ENCODE data around the gene ZNF284.

ZNF284 gene

DNA sequence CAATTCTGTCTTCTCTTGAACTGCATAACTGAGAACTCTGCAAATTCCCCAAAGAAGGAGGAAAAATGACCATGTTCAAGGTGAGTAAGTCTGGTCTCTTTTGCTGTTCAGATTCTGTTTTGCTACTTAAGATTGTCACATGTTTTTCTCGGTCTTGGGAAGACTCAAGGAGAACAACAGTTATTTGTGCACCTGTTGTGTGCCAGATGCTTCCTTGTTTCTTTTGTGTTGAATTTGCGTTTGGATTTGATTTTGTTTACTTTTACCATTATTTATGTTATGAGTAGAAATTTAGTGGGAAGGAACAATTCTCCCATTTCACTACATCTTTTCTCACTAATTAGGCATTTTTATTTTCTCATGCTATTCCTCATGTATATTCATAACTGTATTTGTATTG lies 4.4 kb downstream of the ZNF284 start:
- ATAC-seq, result no peak
- TF ChIP-seq ARNTL (CRISPR knock-in tag; IDR thresholded peaks at IDR 0.05; ENCODE audit: borderline replicate concordance, low read depth), result no peak
- no peak for TF ChIP-seq ESRRG (CRISPR knock-in tag; IDR thresholded peaks at IDR 0.05)

DNA sequence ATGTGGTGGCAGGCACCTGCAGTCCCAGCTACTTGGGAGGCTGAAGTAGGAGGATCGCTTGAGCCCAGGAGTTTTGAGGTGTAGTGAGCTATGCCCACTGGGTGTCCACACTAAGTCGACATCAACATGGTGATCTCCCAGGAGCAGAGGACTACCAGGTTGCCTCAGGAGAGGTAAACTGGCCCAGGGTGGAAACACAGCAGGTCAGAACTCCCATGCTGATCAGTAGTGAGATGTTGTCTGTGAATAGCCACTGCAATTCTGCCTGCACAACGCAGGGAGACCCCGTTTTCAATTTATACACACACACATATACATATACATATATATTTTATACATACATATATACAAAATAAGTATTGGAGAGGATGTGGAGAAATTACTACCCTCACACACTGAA lies 20.1 kb downstream of the ZNF284 start:
- ATAC-seq, result no peak
- TF ChIP-seq GLIS3 (CRISPR knock-in tag; IDR thresholded peaks at IDR 0.05) (no peak), TOX (CRISPR knock-in tag; IDR thresholded peaks at IDR 0.05; ENCODE audit: borderline replicate concordance) (no peak), ARNTL (CRISPR knock-in tag; IDR thresholded peaks at IDR 0.05; ENCODE audit: borderline replicate concordance, low read depth) (no peak), PPARA (CRISPR knock-in tag; IDR thresholded peaks at IDR 0.05; ENCODE audit: borderline replicate concordance) (no peak), ZFP3 (CRISPR knock-in tag; IDR thresholded peaks at IDR 0.05) (no peak), SNAI2 (CRISPR knock-in tag; IDR thresholded peaks at IDR 0.05) (no peak), BACH2 (CRISPR knock-in tag; IDR thresholded peaks at IDR 0.05; ENCODE audit: borderline replicate concordance) (no peak), TCF4 (CRISPR knock-in tag; IDR thresholded peaks at IDR 0.05; ENCODE audit: borderline replicate concordance) (no peak), CREB5 (CRISPR knock-in tag; IDR thresholded peaks at IDR 0.05; ENCODE audit: low read depth) (no peak), ISL1 (CRISPR knock-in tag; IDR thresholded peaks at IDR 0.05) (no peak), ESRRG (CRISPR knock-in tag; IDR thresholded peaks at IDR 0.05) (no peak), TSHZ2 (CRISPR knock-in tag; IDR thresholded peaks at IDR 0.05) (no peak), ZNF70 (CRISPR knock-in tag; IDR thresholded peaks at IDR 0.05) (no peak), ZFP30 (CRISPR knock-in tag; IDR thresholded peaks at IDR 0.05) (no peak), OSR1 (CRISPR knock-in tag; IDR thresholded peaks at IDR 0.05) (no peak), ZNF8 (CRISPR knock-in tag; IDR thresholded peaks at IDR 0.05) (no peak), ZC3H10 (CRISPR knock-in tag; IDR thresholded peaks at IDR 0.05) (no peak)
- TF ChIP-seq, protein P1, sequence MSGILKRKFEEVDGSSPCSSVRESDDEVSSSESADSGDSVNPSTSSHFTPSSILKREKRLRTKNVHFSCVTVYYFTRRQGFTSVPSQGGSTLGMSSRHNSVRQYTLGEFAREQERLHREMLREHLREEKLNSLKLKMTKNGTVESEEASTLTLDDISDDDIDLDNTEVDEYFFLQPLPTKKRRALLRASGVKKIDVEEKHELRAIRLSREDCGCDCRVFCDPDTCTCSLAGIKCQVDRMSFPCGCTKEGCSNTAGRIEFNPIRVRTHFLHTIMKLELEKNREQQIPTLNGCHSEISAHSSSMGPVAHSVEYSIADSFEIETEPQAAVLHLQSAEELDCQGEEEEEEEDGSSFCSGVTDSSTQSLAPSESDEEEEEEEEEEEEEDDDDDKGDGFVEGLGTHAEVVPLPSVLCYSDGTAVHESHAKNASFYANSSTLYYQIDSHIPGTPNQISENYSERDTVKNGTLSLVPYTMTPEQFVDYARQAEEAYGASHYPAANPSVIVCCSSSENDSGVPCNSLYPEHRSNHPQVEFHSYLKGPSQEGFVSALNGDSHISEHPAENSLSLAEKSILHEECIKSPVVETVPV (CRISPR knock-in tag; IDR thresholded peaks at IDR 0.05), result no peak
- TF ChIP-seq, protein P2, sequence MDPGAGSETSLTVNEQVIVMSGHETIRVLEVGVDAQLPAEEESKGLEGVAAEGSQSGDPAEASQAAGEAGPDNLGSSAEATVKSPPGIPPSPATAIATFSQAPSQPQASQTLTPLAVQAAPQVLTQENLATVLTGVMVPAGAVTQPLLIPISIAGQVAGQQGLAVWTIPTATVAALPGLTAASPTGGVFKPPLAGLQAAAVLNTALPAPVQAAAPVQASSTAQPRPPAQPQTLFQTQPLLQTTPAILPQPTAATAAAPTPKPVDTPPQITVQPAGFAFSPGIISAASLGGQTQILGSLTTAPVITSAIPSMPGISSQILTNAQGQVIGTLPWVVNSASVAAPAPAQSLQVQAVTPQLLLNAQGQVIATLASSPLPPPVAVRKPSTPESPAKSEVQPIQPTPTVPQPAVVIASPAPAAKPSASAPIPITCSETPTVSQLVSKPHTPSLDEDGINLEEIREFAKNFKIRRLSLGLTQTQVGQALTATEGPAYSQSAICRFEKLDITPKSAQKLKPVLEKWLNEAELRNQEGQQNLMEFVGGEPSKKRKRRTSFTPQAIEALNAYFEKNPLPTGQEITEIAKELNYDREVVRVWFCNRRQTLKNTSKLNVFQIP (CRISPR knock-in tag; IDR thresholded peaks at IDR 0.05; ENCODE audit: borderline replicate concordance, low read depth), result no peak

DNA sequence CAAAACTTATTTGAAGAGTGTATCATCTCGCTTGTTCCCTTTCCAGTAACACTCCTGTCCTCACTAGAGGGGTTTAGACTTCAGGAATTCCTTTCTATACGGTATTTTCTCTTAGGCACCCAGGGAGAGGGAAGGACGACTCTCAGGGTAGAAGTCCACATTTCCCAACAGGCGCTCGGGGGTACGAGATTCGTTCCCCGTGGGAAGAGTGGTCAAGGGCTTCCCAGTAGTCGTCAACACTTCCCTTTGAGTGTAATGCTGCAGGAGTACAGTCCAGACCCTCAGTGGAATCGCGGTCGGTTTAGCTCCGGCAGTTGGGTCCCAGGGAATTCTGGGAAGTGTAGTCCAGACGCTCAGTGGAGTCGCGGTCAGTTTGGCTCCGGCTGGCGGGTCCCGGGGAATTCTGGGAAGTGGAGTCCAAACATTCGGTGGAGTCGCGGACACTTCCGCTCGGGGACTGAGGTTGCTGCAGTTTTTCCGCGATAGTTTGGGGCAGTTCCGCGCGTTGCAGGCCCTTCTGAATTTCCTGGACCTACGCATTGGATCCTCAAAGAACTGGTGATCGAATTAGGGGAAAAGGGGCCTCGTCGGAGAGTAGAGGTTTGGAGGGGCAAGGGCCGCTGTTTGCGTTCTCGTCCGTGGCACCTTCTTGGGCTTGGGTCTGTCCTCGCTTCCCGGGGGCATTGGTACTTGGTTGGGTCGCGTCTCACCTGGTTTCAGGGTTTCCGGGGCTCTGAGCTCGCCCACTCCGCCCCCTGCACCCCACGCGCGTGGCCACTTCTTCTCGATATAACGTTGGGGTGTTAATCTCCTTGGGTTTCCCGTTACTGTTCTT lies 22.2 kb downstream of the ZNF284 start, which contains the start of gene ZNF224:
TSS of gene ZNF224 (plus strand) at position 431 of the 835 bp plus-strand sequence. CDS start 3,513 bp downstream, outside the sequence.
- TF ChIP-seq PPARA (CRISPR knock-in tag; IDR thresholded peaks at IDR 0.05; ENCODE audit: borderline replicate concordance) (no peak), ESRRG (CRISPR knock-in tag; IDR thresholded peaks at IDR 0.05) (no peak), TSHZ2 (CRISPR knock-in tag; IDR thresholded peaks at IDR 0.05) (peak; percentile 66; the same call in 1 of the 2 replicates), ISL1 (CRISPR knock-in tag; IDR thresholded peaks at IDR 0.05) (no peak), ZFP3 (CRISPR knock-in tag; IDR thresholded peaks at IDR 0.05) (no peak), CSDC2 (CRISPR knock-in tag; IDR thresholded peaks at IDR 0.05) (0 out of 2 replicates have a peak, but pooled peaks have one; percentile 42), TCF4 (CRISPR knock-in tag; IDR thresholded peaks at IDR 0.05; ENCODE audit: borderline replicate concordance) (no peak), PATZ1 (CRISPR knock-in tag; IDR thresholded peaks at IDR 0.05; ENCODE audit: borderline replicate concordance) (no peak), ZNF565 (CRISPR knock-in tag; conservative IDR thresholded peaks at IDR 0.05; ENCODE audit: low read depth) (no peak), BACH2 (CRISPR knock-in tag; IDR thresholded peaks at IDR 0.05; ENCODE audit: borderline replicate concordance) (no peak)
- TF ChIP-seq, protein P2 (CRISPR knock-in tag; IDR thresholded peaks at IDR 0.05; ENCODE audit: borderline replicate concordance, low read depth), result no peak
- peak; percentile 98 for ATAC-seq

Data from SK-N-SH treated with all-trans-retinoic acid at 6 μM for 48 hours (cell line).